Activated T-cell treated with anti-CD3 and anti-CD28 coated beads, Interleukin-2, amount 50 U/mL, for 4 hours (primary cell): Measurements from ENCODE around the gene SOX14. TPM values are rescaled to one million over a fixed set of nuclear protein-coding genes. Genes with fewer than 3 reads are reported as not detected.

Experiments
- ATAC-seq, 2 donors: fragments of 200-7000 bp; cut with Tn5 transposase; one replicate each; pipeline ENCODE4 v1.10.0; 2021
- DNase-seq: peaks from one replicate; pipeline ENCODE4 v3.0.0-alpha.2; 2020
- H3K27me3 Mint-ChIP-seq: one replicate; pipeline ENCODE4 v1.8.0; 2021; ENCODE audit warnings: low read depth, mixed read lengths
- H3K36me3 Mint-ChIP-seq: one replicate; pipeline ENCODE4 v1.8.0; 2022; ENCODE audit warnings: mixed read lengths; ENCODE audit not compliant: insufficient read depth
- H3K4me1 Mint-ChIP-seq: one replicate; pipeline ENCODE4 v1.8.0; 2021; ENCODE audit warnings: low read depth, mixed read lengths
- H3K4me3 Mint-ChIP-seq: one replicate; pipeline ENCODE4 v1.8.0; 2021; ENCODE audit warnings: mild to moderate bottlenecking, moderate library complexity, mixed read lengths
- H3K9me3 Mint-ChIP-seq: one replicate; pipeline ENCODE4 v1.8.0; 2021; ENCODE audit warnings: mixed read lengths
- total RNA-seq, 3 donors: library from RNA; stranded (reverse); gene quantifications; one replicate each; pipeline ENCODE4 v1.2.1, GENCODE V29; 2021

Gene SOX14
- total RNA-seq, 3 donors from 2014 or later: not detected

GRCh38 chr3:137764563-137765309 lies 621 bp downstream of the SOX14 start:
- Mint-ChIP-seq H3K9me3 (no peaks in the 10 kb centered on the region), H3K4me1 (peaks cover 2% of the 10 kb centered on the region), H3K36me3 (no peaks in the 10 kb centered on the region), H3K27me3 (peaks cover 91% of the 10 kb centered on the region), H3K4me3 (no peak overlapping the region)
- DNase-seq (no peak), ATAC-seq (no peak)

GRCh38 chr3:137765310-137766033 lies 1.4 kb downstream of the SOX14 start:
- peaks cover 2% of the 10 kb centered on the region for H3K4me1 Mint-ChIP-seq
- DNase-seq: no peak

GRCh38 chr3:137766041-137766875 lies 2.1 kb downstream of the SOX14 start:
- DNase-seq: no peak
- Mint-ChIP-seq H3K9me3 (no peaks in the 10 kb centered on the region), H3K27me3 (peaks cover 90% of the 10 kb centered on the region), H3K36me3 (no peaks in the 10 kb centered on the region), H3K4me1 (peaks cover 2% of the 10 kb centered on the region), H3K4me3 (no peak overlapping the region)
- no peak for ATAC-seq

More at GRCh38 chr3:137765310-137766033, 1.4 kb downstream of the SOX14 start:
- Mint-ChIP-seq H3K36me3 (no peaks in the 10 kb centered on the region), H3K9me3 (no peaks in the 10 kb centered on the region), H3K4me3 (no peak overlapping the region), H3K27me3 (peaks cover 94% of the 10 kb centered on the region)
- ATAC-seq: no peak

GRCh38 chr3:137766876-137767537 lies 2.9 kb downstream of the SOX14 start:
- H3K4me1 Mint-ChIP-seq: peaks cover 9% of the 10 kb centered on the region
- H3K36me3 Mint-ChIP-seq: no peaks in the 10 kb centered on the region
- no peak overlapping the region for H3K4me3 Mint-ChIP-seq
- ATAC-seq (no peak), DNase-seq (no peak)
- H3K27me3 Mint-ChIP-seq: peaks cover 88% of the 10 kb centered on the region
- no peaks in the 10 kb centered on the region for H3K9me3 Mint-ChIP-seq

GRCh38 chr3:137767538-137768360 lies 3.6 kb downstream of the SOX14 start:
- Mint-ChIP-seq H3K9me3 (no peaks in the 10 kb centered on the region), H3K4me3 (no peak overlapping the region), H3K36me3 (no peaks in the 10 kb centered on the region), H3K27me3 (peaks cover 88% of the 10 kb centered on the region), H3K4me1 (peaks cover 9% of the 10 kb centered on the region)
- ATAC-seq (no peak), DNase-seq (no peak)

GRCh38 chr3:137768361-137769321 lies 4.5 kb downstream of the SOX14 start:
- Mint-ChIP-seq H3K4me3 (no peak overlapping the region), H3K27me3 (peaks cover 89% of the 10 kb centered on the region)

GRCh38 chr3:137769322-137770065 lies 5.4 kb downstream of the SOX14 start:
- ATAC-seq: no peak

More at GRCh38 chr3:137768361-137769321, 4.5 kb downstream of the SOX14 start:
- Mint-ChIP-seq H3K9me3 (no peaks in the 10 kb centered on the region), H3K4me1 (peaks cover 9% of the 10 kb centered on the region), H3K36me3 (no peaks in the 10 kb centered on the region)
- peak in 1 of 2 donors; percentile 11 for ATAC-seq
- no peak for DNase-seq

GRCh38 chr3:137770066-137770834 lies 6.1 kb downstream of the SOX14 start:
- ATAC-seq (no peak), DNase-seq (no peak)
- no peak overlapping the region for H3K4me3 Mint-ChIP-seq
- H3K27me3 Mint-ChIP-seq: peaks cover 90% of the 10 kb centered on the region
- no peaks in the 10 kb centered on the region for H3K9me3 Mint-ChIP-seq
- H3K4me1 Mint-ChIP-seq: peaks cover 6% of the 10 kb centered on the region
- no peaks in the 10 kb centered on the region for H3K36me3 Mint-ChIP-seq

More at GRCh38 chr3:137769322-137770065, 5.4 kb downstream of the SOX14 start:
- DNase-seq: no peak
- H3K4me1 Mint-ChIP-seq: peaks cover 6% of the 10 kb centered on the region
- no peaks in the 10 kb centered on the region for H3K9me3 Mint-ChIP-seq
- peaks cover 90% of the 10 kb centered on the region for H3K27me3 Mint-ChIP-seq
- H3K36me3 Mint-ChIP-seq: no peaks in the 10 kb centered on the region
- H3K4me3 Mint-ChIP-seq: no peak overlapping the region

GRCh38 chr3:137770835-137771399 lies 6.8 kb downstream of the SOX14 start:
- H3K9me3 Mint-ChIP-seq: no peaks in the 10 kb centered on the region
- H3K36me3 Mint-ChIP-seq: no peaks in the 10 kb centered on the region
- DNase-seq (no peak), ATAC-seq (peak; percentile 32)
- H3K4me3 Mint-ChIP-seq: no peak overlapping the region
- peaks cover 6% of the 10 kb centered on the region for H3K4me1 Mint-ChIP-seq
- H3K27me3 Mint-ChIP-seq: peaks cover 85% of the 10 kb centered on the region

- H3K27me3 Mint-ChIP-seq: peaks cover 78% of the 10 kb centered on the region
- H3K4me1 Mint-ChIP-seq: peaks cover 6% of the 10 kb centered on the region
- H3K4me3 Mint-ChIP-seq: peak overlapping the region; percentile 40
- DNase-seq (no peak), ATAC-seq (no peak)
- no peaks in the 10 kb centered on the region for H3K36me3 Mint-ChIP-seq
- H3K9me3 Mint-ChIP-seq: no peaks in the 10 kb centered on the region
These were observed 7.5 kb downstream of the SOX14 start for GRCh38 chr3:137771401-137772213.
